ENCODE results near the gene SOX8.

The SOX8 gene

DNA sequence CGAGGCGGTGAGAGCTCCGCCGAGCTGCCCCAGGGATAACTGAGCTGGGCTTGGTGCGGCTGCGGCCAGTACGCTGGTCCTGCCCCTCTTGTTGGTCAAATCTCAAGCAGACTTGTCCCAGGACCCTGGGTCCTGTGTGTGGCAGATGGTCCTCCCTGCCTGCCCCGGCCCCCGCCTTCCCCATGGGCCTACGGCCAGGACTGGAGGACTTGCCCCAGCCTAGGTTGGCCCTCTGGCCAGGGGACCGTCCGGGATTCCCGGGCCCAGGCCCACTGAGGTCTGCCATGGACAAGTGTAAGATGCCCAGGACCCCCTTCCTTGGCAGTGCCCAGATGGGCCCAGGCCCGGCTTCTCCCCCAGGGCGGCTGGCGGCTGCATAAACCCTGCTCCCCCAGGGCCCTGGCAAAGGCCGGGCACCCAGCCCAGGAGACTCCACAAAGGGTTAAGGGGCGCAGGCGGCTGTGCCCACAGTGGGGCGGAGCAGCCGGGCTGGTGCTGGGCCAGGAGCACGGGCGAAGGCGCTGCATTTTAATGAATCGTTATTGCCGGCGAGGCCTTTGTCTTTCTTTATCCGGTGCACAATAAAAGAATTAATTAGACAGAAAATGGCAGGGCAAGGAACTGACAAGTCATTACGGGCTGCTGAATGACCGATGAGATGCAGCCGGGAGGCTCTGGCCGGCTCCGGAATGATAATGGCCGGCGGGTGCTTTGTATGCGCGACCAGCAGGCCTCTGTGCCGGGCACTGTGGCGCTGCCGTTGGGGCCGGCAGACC, 9.1 kb downstream of the SOX8 start:
- in situ Hi-C loops (cut with MboI; ENCODE audit: low pct_unique_long_range_greater_than_20kb, low sequenced_read_pairs, unreplicated experiment): no loop called here
- TF ChIP-seq, protein P1, sequence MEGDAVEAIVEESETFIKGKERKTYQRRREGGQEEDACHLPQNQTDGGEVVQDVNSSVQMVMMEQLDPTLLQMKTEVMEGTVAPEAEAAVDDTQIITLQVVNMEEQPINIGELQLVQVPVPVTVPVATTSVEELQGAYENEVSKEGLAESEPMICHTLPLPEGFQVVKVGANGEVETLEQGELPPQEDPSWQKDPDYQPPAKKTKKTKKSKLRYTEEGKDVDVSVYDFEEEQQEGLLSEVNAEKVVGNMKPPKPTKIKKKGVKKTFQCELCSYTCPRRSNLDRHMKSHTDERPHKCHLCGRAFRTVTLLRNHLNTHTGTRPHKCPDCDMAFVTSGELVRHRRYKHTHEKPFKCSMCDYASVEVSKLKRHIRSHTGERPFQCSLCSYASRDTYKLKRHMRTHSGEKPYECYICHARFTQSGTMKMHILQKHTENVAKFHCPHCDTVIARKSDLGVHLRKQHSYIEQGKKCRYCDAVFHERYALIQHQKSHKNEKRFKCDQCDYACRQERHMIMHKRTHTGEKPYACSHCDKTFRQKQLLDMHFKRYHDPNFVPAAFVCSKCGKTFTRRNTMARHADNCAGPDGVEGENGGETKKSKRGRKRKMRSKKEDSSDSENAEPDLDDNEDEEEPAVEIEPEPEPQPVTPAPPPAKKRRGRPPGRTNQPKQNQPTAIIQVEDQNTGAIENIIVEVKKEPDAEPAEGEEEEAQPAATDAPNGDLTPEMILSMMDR (IDR thresholded peaks at IDR 0.05; ENCODE audit: extremely low read depth, insufficient read depth, missing control alignments): no peak
- no peak for DNase-seq (ENCODE audit: low spot score)

GRCh38 chr16:991345-991744, 9.8 kb downstream of the SOX8 start:
- in situ Hi-C loops (cut with MboI; ENCODE audit: low pct_unique_long_range_greater_than_20kb, low sequenced_read_pairs, unreplicated experiment): no loop called here
- DNase-seq (ENCODE audit: low spot score): no peak
- TF ChIP-seq, protein P1 (IDR thresholded peaks at IDR 0.05; ENCODE audit: extremely low read depth, insufficient read depth, missing control alignments): no peak

GRCh38 chr16:991773-992172, 10.2 kb downstream of the SOX8 start:
- DNase-seq (ENCODE audit: low spot score): no peak
- in situ Hi-C loops (cut with MboI; ENCODE audit: low pct_unique_long_range_greater_than_20kb, low sequenced_read_pairs, unreplicated experiment): no loop called here
- TF ChIP-seq, protein P1 (IDR thresholded peaks at IDR 0.05; ENCODE audit: extremely low read depth, insufficient read depth, missing control alignments): no peak

DNA sequence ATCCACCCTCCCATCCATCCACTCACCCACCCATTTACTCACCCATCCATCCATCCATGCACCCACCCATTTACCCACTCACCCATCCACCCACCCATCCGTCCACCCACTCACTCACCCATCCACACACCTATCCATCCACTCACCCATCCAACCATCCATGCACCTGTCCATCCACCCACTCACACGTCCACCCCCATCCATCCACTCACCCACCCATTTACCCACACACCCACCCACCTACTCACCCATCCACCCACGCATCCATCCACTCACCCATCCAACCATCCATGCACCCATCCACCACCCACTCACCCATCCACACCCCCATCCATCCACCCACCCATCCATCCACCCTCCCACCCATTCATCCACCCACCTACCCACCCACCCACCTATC, 12.2 kb downstream of the SOX8 start:
- no peak for DNase-seq (ENCODE audit: low spot score)
- in situ Hi-C loops (cut with MboI; ENCODE audit: low pct_unique_long_range_greater_than_20kb, low sequenced_read_pairs, unreplicated experiment): no loop called here
- TF ChIP-seq, protein P1 (IDR thresholded peaks at IDR 0.05; ENCODE audit: extremely low read depth, insufficient read depth, missing control alignments): no peak

DNA sequence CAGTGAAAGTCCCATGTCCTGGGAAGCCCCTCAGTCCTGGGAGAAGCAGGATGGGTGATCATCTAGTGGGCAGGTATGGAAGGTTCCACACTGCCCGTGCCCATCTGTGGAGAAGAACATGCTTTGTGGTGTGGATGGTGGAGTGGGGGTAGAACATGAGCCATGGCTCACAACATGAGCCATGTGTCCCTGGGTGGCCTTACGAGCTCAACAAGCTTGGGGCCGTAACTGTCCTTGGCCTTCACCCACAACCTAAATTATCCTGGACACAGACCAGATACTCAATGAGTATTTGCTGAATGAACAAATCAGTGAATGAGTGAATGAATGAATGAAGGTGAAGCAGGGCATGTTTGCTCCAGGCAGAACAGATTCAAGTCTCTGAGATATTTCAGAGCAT, 13.5 kb downstream of the SOX8 start:
- no peak for DNase-seq (ENCODE audit: low spot score)
- TF ChIP-seq, protein P1 (IDR thresholded peaks at IDR 0.05; ENCODE audit: extremely low read depth, insufficient read depth, missing control alignments): no peak
- in situ Hi-C loops (cut with MboI; ENCODE audit: low pct_unique_long_range_greater_than_20kb, low sequenced_read_pairs, unreplicated experiment): no loop called here

DNA sequence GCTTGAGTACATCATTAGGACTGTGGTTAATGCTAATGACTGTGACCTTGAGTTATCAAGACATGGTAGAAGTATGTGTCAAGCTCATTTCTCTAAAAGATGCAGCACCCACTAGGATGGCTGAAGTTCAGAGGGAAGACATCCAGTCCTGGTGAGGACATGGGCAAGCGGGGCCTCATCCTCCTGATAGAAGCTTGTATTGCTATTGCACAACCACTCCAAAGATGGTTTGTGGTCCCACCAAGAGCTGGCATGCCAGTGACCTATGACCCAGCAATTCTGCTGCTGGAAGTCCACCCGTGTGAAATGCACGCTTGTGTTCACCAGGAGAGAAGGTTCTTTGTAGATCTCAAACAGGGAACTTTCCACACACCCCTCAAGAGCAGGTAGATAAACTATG, 14.2 kb downstream of the SOX8 start:
- in situ Hi-C loops (cut with MboI; ENCODE audit: low pct_unique_long_range_greater_than_20kb, low sequenced_read_pairs, unreplicated experiment): no loop called here
- TF ChIP-seq, protein P1 (IDR thresholded peaks at IDR 0.05; ENCODE audit: extremely low read depth, insufficient read depth, missing control alignments): no peak
- no peak for DNase-seq (ENCODE audit: low spot score)

Measured in GM13977 (cell line).